ENCODE measurements around the gene AKAP4. TPM values are rescaled to one million over a fixed set of nuclear protein-coding genes. Genes with fewer than 3 reads are reported as not detected.

The AKAP4 gene
- total RNA-seq, 1 experiment from 2014 or later, result not detected

DNA sequence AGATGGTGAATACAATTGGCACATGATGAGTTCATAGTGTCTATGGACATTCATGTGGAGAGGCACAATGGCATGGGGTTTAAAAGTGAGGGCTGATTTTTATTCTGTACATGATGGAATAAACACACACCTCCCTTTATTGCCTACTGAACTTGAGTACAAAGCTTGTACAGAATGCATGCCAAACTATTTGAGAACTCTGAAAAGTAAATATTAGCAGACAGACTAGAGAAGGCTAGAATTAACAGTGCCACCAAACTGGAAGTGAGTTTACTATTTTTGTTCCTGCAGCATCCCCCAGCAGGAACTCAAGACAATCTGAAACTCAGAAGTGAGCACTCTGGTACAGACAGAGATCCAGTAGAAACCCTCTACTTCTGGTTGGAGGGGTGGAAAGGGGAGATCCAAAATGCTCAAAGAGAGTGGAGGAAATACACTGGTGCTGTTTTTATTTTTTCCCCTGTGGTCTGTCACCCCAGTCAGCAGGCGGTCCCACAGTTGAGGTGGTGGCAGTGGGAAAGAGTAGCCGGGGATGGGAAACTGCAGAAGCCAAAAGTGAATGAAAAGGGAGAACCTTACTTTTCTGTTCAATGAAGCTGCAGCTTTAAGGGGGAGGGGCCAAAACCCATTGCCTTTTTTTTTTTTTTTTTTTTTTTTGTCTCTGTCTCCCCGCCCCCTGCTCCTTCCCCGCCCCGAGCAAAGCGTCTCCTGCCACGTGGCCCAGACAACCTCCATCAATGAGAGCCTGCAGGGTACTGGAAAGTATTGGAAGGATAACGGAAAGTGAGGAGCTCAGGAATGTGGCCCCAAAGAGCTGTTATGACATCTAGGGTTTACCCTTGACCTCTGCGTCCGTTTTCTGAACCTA, 20.5 kb downstream of the AKAP4 start (continued):
- no peak for TF ChIP-seq ZNF512 (CRISPR knock-in tag; IDR thresholded peaks at IDR 0.05; ENCODE audit: borderline replicate concordance)
- no peak for TF ChIP-seq NFYB (CRISPR knock-in tag; conservative IDR thresholded peaks at IDR 0.05; ENCODE audit: low read depth)

- Mint-ChIP-seq H3K9me3 (peaks cover 5% of the 10 kb centered on the region), H3K4me3 (no peak overlapping the region), H3K36me3 (peaks cover 6% of the 10 kb centered on the region), H3K4me1 (peaks cover 8% of the 10 kb centered on the region), H3K27me3 (ENCODE audit: low read depth) (no peaks in the 10 kb centered on the region), H3K27ac (no peak overlapping the region)
- TF ChIP-seq ATF3 (CRISPR knock-in tag; conservative IDR thresholded peaks at IDR 0.05) (no peak), E2F1 (CRISPR knock-in tag; IDR thresholded peaks at IDR 0.05) (no peak), ZNF121 (CRISPR knock-in tag; IDR thresholded peaks at IDR 0.05) (no peak), ZNF532 (CRISPR knock-in tag; IDR thresholded peaks at IDR 0.05; ENCODE audit: borderline replicate concordance) (no peak), ZNF671 (CRISPR knock-in tag; IDR thresholded peaks at IDR 0.05) (no peak), JUN (CRISPR knock-in tag; IDR thresholded peaks at IDR 0.05) (no peak), ZNF317 (CRISPR knock-in tag; IDR thresholded peaks at IDR 0.05; ENCODE audit: borderline replicate concordance, low read depth) (no peak), ARID4B (CRISPR knock-in tag; IDR thresholded peaks at IDR 0.05; ENCODE audit: borderline replicate concordance) (no peak), ZNF423 (CRISPR knock-in tag; IDR thresholded peaks at IDR 0.05) (no peak), ELF4 (CRISPR knock-in tag; IDR thresholded peaks at IDR 0.05; ENCODE audit: low read depth) (no peak), NR3C1 (CRISPR knock-in tag; conservative IDR thresholded peaks at IDR 0.05; ENCODE audit: low read depth) (no peak), RORB (CRISPR knock-in tag; IDR thresholded peaks at IDR 0.05) (no peak)
- TF ChIP-seq, protein P1, sequence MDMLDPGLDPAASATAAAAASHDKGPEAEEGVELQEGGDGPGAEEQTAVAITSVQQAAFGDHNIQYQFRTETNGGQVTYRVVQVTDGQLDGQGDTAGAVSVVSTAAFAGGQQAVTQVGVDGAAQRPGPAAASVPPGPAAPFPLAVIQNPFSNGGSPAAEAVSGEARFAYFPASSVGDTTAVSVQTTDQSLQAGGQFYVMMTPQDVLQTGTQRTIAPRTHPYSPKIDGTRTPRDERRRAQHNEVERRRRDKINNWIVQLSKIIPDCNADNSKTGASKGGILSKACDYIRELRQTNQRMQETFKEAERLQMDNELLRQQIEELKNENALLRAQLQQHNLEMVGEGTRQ (CRISPR knock-in tag; IDR thresholded peaks at IDR 0.05), result no peak
- TF ChIP-seq, protein P2, sequence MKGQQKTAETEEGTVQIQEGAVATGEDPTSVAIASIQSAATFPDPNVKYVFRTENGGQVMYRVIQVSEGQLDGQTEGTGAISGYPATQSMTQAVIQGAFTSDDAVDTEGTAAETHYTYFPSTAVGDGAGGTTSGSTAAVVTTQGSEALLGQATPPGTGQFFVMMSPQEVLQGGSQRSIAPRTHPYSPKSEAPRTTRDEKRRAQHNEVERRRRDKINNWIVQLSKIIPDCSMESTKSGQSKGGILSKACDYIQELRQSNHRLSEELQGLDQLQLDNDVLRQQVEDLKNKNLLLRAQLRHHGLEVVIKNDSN (CRISPR knock-in tag; IDR thresholded peaks at IDR 0.05), result no peak
- TF ChIP-seq, protein P3, sequence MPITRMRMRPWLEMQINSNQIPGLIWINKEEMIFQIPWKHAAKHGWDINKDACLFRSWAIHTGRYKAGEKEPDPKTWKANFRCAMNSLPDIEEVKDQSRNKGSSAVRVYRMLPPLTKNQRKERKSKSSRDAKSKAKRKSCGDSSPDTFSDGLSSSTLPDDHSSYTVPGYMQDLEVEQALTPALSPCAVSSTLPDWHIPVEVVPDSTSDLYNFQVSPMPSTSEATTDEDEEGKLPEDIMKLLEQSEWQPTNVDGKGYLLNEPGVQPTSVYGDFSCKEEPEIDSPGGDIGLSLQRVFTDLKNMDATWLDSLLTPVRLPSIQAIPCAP (CRISPR knock-in tag; IDR thresholded peaks at IDR 0.05), result no peak
- ATAC-seq (no peak), DNase-seq (ENCODE audit: low spot score) (no peak)
- POLR2A ChIA-PET, result no interaction called here
- CTCF ChIA-PET, result no interaction called here
Observed at GRCh38 chrX:50169717-50170116, 31.1 kb downstream of the AKAP4 start.
